Measurements from ENCODE around the gene DCDC2C.

The DCDC2C gene

DNA sequence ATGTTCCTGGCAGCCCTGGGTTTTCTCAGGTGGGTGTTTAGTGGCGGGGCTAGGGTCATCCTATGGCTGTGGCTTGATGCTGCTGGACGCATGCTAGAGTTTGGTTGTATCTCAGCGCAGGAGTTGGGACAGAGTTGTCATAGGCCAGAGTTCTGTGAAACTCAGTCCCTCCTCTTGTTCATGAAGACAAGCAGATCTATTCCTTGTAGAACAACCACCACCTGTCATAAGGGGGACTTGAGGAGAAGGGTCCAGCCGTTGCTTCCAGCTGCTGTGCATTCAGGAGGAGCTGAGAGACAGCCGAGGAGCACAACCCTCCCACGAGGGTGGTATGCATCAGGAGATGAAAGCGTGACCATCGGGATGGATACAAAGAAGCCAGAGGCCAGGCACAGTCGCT is 26.4 kb downstream of the DCDC2C start:
- Histone ChIP-seq H3K4me1 (ENCODE audit: insufficient read depth, low read length, poor library complexity, severe bottlenecking) (no peaks in the 10 kb centered on the region), H3K9me3 (ENCODE audit: insufficient read depth, low read depth, low read length) (no peaks in the 10 kb centered on the region), H3K79me2 (ENCODE audit: insufficient read depth, low read length) (no peaks in the 10 kb centered on the region), H3K36me3 (ENCODE audit: insufficient read depth, low read length) (no peaks in the 10 kb centered on the region), H4K20me1 (ENCODE audit: insufficient read depth, low read length, poor library complexity, severe bottlenecking) (no peaks in the 10 kb centered on the region), H3F3A (ENCODE audit: low read depth) (no peaks in the 10 kb centered on the region), H3K9me2 (replicated peaks; ENCODE audit: low read depth, low read length) (no peaks in the 10 kb centered on the region), H3K4me2 (ENCODE audit: low read depth, low read length, poor library complexity, severe bottlenecking) (no peak overlapping the region), H2AFZ (ENCODE audit: low read length) (no peak overlapping the region), H3K9ac (ENCODE audit: low read depth, low read length, poor library complexity, severe bottlenecking) (no peak overlapping the region), H3K4me3 (ENCODE audit: low read length, poor library complexity, severe bottlenecking) (no peak overlapping the region), H3K27me3 (ENCODE audit: insufficient read depth, low read length, poor library complexity, severe bottlenecking) (no peaks in the 10 kb centered on the region)
- TF ChIP-seq, protein P1, sequence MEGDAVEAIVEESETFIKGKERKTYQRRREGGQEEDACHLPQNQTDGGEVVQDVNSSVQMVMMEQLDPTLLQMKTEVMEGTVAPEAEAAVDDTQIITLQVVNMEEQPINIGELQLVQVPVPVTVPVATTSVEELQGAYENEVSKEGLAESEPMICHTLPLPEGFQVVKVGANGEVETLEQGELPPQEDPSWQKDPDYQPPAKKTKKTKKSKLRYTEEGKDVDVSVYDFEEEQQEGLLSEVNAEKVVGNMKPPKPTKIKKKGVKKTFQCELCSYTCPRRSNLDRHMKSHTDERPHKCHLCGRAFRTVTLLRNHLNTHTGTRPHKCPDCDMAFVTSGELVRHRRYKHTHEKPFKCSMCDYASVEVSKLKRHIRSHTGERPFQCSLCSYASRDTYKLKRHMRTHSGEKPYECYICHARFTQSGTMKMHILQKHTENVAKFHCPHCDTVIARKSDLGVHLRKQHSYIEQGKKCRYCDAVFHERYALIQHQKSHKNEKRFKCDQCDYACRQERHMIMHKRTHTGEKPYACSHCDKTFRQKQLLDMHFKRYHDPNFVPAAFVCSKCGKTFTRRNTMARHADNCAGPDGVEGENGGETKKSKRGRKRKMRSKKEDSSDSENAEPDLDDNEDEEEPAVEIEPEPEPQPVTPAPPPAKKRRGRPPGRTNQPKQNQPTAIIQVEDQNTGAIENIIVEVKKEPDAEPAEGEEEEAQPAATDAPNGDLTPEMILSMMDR (conservative IDR thresholded peaks at IDR 0.05; ENCODE audit: low read length), result no peak
- TF ChIP-seq EZH2phosphoT487 (IDR thresholded peaks at IDR 0.05; ENCODE audit: borderline replicate concordance), result no peak

DNA sequence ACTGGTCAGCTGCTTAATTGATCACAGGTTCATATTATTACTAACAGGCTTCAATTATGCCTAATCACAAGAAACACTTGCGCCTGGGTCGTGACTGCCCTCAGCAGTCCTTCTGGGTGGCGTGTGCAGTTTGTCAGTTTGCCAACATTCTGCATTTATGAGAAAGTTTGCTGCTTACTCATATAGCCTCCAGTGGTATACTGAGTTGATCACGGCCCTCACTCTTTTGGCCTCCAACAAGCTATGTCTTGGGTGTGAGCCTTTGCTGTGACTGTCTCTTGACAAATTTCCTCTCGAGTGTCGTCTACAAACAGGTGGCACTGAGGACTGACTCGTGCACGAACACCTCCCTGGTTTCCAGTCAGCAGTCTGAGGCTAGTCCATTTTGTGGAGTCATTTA is 27.3 kb downstream of the DCDC2C start:
- H3K4me2 ChIP-seq (ENCODE audit: low read depth, low read length, poor library complexity, severe bottlenecking), result no peak overlapping the region
- TF ChIP-seq EZH2phosphoT487 (IDR thresholded peaks at IDR 0.05; ENCODE audit: borderline replicate concordance), result no peak
- TF ChIP-seq, protein P1 (conservative IDR thresholded peaks at IDR 0.05; ENCODE audit: low read length), result no peak
- H3K9ac ChIP-seq (ENCODE audit: low read depth, low read length, poor library complexity, severe bottlenecking), result no peak overlapping the region
- no peaks in the 10 kb centered on the region for H3K4me1 ChIP-seq (ENCODE audit: insufficient read depth, low read length, poor library complexity, severe bottlenecking)
- no peaks in the 10 kb centered on the region for H3K9me3 ChIP-seq (ENCODE audit: insufficient read depth, low read depth, low read length)
- H2AFZ ChIP-seq (ENCODE audit: low read length), result no peak overlapping the region
- H3K27me3 ChIP-seq (ENCODE audit: insufficient read depth, low read length, poor library complexity, severe bottlenecking), result no peaks in the 10 kb centered on the region
- H3K79me2 ChIP-seq (ENCODE audit: insufficient read depth, low read length), result no peaks in the 10 kb centered on the region
- H3F3A ChIP-seq (ENCODE audit: low read depth), result no peaks in the 10 kb centered on the region
- H4K20me1 ChIP-seq (ENCODE audit: insufficient read depth, low read length, poor library complexity, severe bottlenecking), result no peaks in the 10 kb centered on the region
- H3K4me3 ChIP-seq (ENCODE audit: low read length, poor library complexity, severe bottlenecking), result no peak overlapping the region
- no peaks in the 10 kb centered on the region for H3K9me2 ChIP-seq (replicated peaks; ENCODE audit: low read depth, low read length)
- no peaks in the 10 kb centered on the region for H3K36me3 ChIP-seq (ENCODE audit: insufficient read depth, low read length)

DNA sequence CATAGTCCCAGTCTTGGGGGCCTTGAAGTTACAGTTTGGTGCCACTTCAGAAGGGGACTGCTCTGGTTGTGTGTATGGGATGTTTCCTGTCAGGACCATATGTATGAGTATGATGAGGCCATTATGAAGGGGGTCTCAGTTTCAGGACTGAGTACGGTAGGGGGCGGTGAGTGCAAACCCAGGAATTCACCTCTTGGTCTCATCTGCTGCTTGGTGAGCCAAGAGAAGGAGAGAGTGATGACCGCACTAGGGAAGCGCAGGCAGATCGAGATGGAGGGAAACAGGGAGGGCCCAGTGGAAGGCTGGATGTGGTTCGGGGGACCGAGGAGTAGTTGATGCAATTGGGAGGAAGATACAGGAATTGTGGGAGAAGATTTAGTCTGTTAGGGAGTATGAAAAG is 28.5 kb downstream of the DCDC2C start:
- Histone ChIP-seq H3K4me1 (ENCODE audit: insufficient read depth, low read length, poor library complexity, severe bottlenecking) (no peaks in the 10 kb centered on the region), H3F3A (ENCODE audit: low read depth) (no peaks in the 10 kb centered on the region), H2AFZ (ENCODE audit: low read length) (no peak overlapping the region), H3K4me2 (ENCODE audit: low read depth, low read length, poor library complexity, severe bottlenecking) (no peak overlapping the region), H3K36me3 (ENCODE audit: insufficient read depth, low read length) (no peaks in the 10 kb centered on the region), H3K9me2 (replicated peaks; ENCODE audit: low read depth, low read length) (no peaks in the 10 kb centered on the region), H3K9me3 (ENCODE audit: insufficient read depth, low read depth, low read length) (no peaks in the 10 kb centered on the region), H3K27me3 (ENCODE audit: insufficient read depth, low read length, poor library complexity, severe bottlenecking) (no peaks in the 10 kb centered on the region), H3K4me3 (ENCODE audit: low read length, poor library complexity, severe bottlenecking) (no peak overlapping the region), H3K79me2 (ENCODE audit: insufficient read depth, low read length) (no peaks in the 10 kb centered on the region), H4K20me1 (ENCODE audit: insufficient read depth, low read length, poor library complexity, severe bottlenecking) (no peaks in the 10 kb centered on the region), H3K9ac (ENCODE audit: low read depth, low read length, poor library complexity, severe bottlenecking) (no peak overlapping the region)
- no peak for TF ChIP-seq EZH2phosphoT487 (IDR thresholded peaks at IDR 0.05; ENCODE audit: borderline replicate concordance)
- TF ChIP-seq, protein P1 (conservative IDR thresholded peaks at IDR 0.05; ENCODE audit: low read length), result no peak
